Endothelial cell of umbilical vein (primary cell): ENCODE data around the gene MS4A7. TPM values are rescaled to one million over a fixed set of nuclear protein-coding genes. Genes with fewer than 3 reads are reported as not detected.

Source experiments
- BruUV-seq: library from RNA; stranded (reverse); fragments of 400-500 nt; replicated peaks from 2 replicates; lab custom pipeline; 2021; lab: Mats Ljungman, UMichigan
- CTCF ChIA-PET: fragments of 300-600, 350-600 bp; sonication (Branson Sonifier 250); formaldehyde crosslinking; loops from one replicate; lab custom pipeline; 2021; ENCODE audit warnings: antibody characterized with exemption, inconsistent platforms; lab: Charles Lee
- POLR2A ChIA-PET: fragments of 300-600, 350-600 bp; sonication (Branson Sonifier 250); formaldehyde crosslinking; loops from one replicate; lab custom pipeline; 2021; ENCODE audit warnings: antibody characterized with exemption, inconsistent platforms; lab: Charles Lee
- DNase-seq: peaks from one replicate; pipeline ENCODE4 v3.0.0-alpha.2; 2011; ENCODE audit warnings: low read depth, low spot score
- FAIRE-seq: peaks from 2 replicates; lab custom pipeline; 2011; peaks lifted over from hg19 to GRCh38; lab: Jason Lieb, UNC
- H2AFZ ChIP-seq: 2 replicates; pipeline ENCODE4 v1.6.0; 2012; ENCODE audit warnings: low read depth, low read length, control low read depth, inconsistent platforms
- H3K27ac ChIP-seq: 2 replicates; pipeline ENCODE4 v1.5.1; 2011; ENCODE audit warnings: low read depth, mild to moderate bottlenecking, control low read depth, low read length, moderate library complexity; ENCODE audit not compliant: insufficient read depth
- H3K27me3 ChIP-seq, 2 experiments: 2 replicates each; pipeline versions ENCODE4 v1.6.0 to v1.6.1; 2011; ENCODE audit warnings: low read length in 2 of 2, mixed read lengths in 1 of 2; ENCODE audit not compliant: control insufficient read depth in 2 of 2, insufficient read depth in 2 of 2
- H3K36me3 ChIP-seq, 2 experiments: 2 replicates in 1 of 2; 3 replicates in 1 of 2; pipeline ENCODE4 v1.5.1; 2011; ENCODE audit warnings: low read length in 2 of 2, mild to moderate bottlenecking in 1 of 2, moderate library complexity in 1 of 2; ENCODE audit not compliant: control insufficient read depth in 2 of 2, insufficient read depth in 2 of 2; ENCODE audit errors: extremely low read depth in 1 of 2
- H3K4me1 ChIP-seq: 3 replicates; pipeline ENCODE4 v1.5.1; 2011; ENCODE audit warnings: mild to moderate bottlenecking, low read length; ENCODE audit not compliant: control insufficient read depth, insufficient read depth; ENCODE audit errors: extremely low read depth
- H3K4me2 ChIP-seq: 2 replicates; pipeline ENCODE4 v1.6.1; 2011; ENCODE audit warnings: low read length, control low read depth, mixed read lengths; ENCODE audit not compliant: insufficient read depth
- H3K4me3 ChIP-seq, 3 experiments: fragments of 200-600 bp in 1 of 3; sonication (generic), shearing (Covaris generic) in 1 of 3; replicated peaks in 1 of 3; 2 replicates each; pipeline ENCODE4 v1.5.1; 2011 to 2016; ENCODE audit warnings: control low read depth in 3 of 3, low read length in 3 of 3, mild to moderate bottlenecking in 2 of 3, inconsistent platforms in 1 of 3, low read depth in 1 of 3, moderate library complexity in 1 of 3; ENCODE audit not compliant: insufficient read depth in 1 of 3
- H3K79me2 ChIP-seq: 2 replicates; pipeline ENCODE4 v1.6.0; 2012; ENCODE audit warnings: low read length, inconsistent platforms; ENCODE audit not compliant: control insufficient read depth, insufficient read depth
- H3K9ac ChIP-seq: replicated peaks from 2 replicates; pipeline ENCODE3; 2011; ENCODE audit warnings: low read length, control low read depth; ENCODE audit not compliant: insufficient read depth; ENCODE audit errors: extremely low read depth
- H3K9me1 ChIP-seq: replicated peaks from 3 replicates; pipeline ENCODE4 v1.6.0; 2011; ENCODE audit warnings: mild to moderate bottlenecking, low read length; ENCODE audit not compliant: control insufficient read depth, insufficient read depth; ENCODE audit errors: extremely low read depth
- H3K9me3 ChIP-seq: replicated peaks from 2 replicates; pipeline ENCODE4 v1.5.1; 2012; ENCODE audit warnings: low read length, inconsistent platforms; ENCODE audit not compliant: control insufficient read depth, insufficient read depth
- H4K20me1 ChIP-seq: replicated peaks from 2 replicates; pipeline ENCODE3; 2011; ENCODE audit warnings: mild to moderate bottlenecking, low read length; ENCODE audit not compliant: control insufficient read depth, insufficient read depth; ENCODE audit errors: extremely low read depth
- CTCF ChIP-seq, 2 donors: IDR thresholded peaks; 1 replicate in 1 of 2; 2 replicates in 1 of 2; pipeline ENCODE4 v1.5.1; 2011; ENCODE audit warnings: low read length in 2 of 2, mild to moderate bottlenecking in 2 of 2, moderate library complexity in 2 of 2, control low read depth in 1 of 2, inconsistent platforms in 1 of 2, low read depth in 1 of 2; ENCODE audit not compliant: insufficient read depth in 1 of 2; ENCODE audit errors: extremely low read depth in 1 of 2
- EZH2 ChIP-seq: IDR thresholded peaks from 2 replicates; pipeline ENCODE4 v1.6.1; 2012; ENCODE audit warnings: borderline replicate concordance, low read depth, mild to moderate bottlenecking, moderate library complexity, low read length, inconsistent platforms; ENCODE audit not compliant: severe bottlenecking
- GATA2 ChIP-seq: IDR thresholded peaks from 2 replicates; pipeline ENCODE4 v1.7.0; 2011; ENCODE audit warnings: low read depth, mild to moderate bottlenecking, moderate library complexity, mixed read lengths, low read length; ENCODE audit not compliant: insufficient read length, insufficient read depth
- POLR2A ChIP-seq: IDR thresholded peaks from 2 replicates; pipeline ENCODE4 v1.6.1; 2012; ENCODE audit warnings: low read depth, mild to moderate bottlenecking, control low read depth, low read length
- POLR2AphosphoS5 ChIP-seq: IDR thresholded peaks from 2 replicates; pipeline ENCODE4 v1.6.1; 2012; ENCODE audit warnings: low read depth, mild to moderate bottlenecking, control low read depth, low read length, moderate library complexity; ENCODE audit not compliant: insufficient read depth
- dilution Hi-C: fragments of 300-500 bp; cut with MboI; formaldehyde crosslinking; loops from one replicate; pipeline ENCODE4 v1.15.0; 2019; ENCODE audit warnings: low sequenced_read_pairs; ENCODE audit not compliant: extremely low pct_ligation_motif_present
- intact Hi-C: fragments of 100-400 bp; cut with micrococcal nuclease; formaldehyde crosslinking; loops from one replicate; pipeline ENCODE4 v1.10.0; 2022
- polyA plus RNA-seq, 4 experiments: library from polyadenylated mRNA; depleted of rRNA in 3 of 4; stranded (reverse) in 3 of 4; unstranded in 1 of 4; fragments of >200 nt; gene quantifications; 2 replicates each; pipeline versions ENCODE4 v1.2.1 to v1.2.3, GENCODE V29; 2011 to 2012; ENCODE audit warnings: missing spikeins in 1 of 4
- total RNA-seq: library from RNA; stranded (reverse); gene quantifications from 2 replicates; pipeline ENCODE4 v1.2.3, GENCODE V29; 2021
- TF ChIP-seq, protein P1 (sequence below): IDR thresholded peaks from 2 replicates; pipeline ENCODE4 v1.6.1; 2011; ENCODE audit not compliant: insufficient read depth, insufficient read length

The MS4A7 gene
- total and polyA plus RNA-seq, 2 donors (not counting 3 experiments of a cell fraction or from before 2014, with no cell fraction given) = 0.04 TPM; not detected in 1

- dilution Hi-C loops = no loop called here
- Histone ChIP-seq H3K27ac (no peak within 1 kb of the TSS), H3K4me2 (no peak within 1 kb of the TSS), H4K20me1 (no peaks in the 10 kb centered on the region), H3K79me2 (no peaks in the 10 kb centered on the region), H3K4me1 (no peaks in the 10 kb centered on the region), H3K4me3 (no peak within 1 kb of the TSS), H3K27me3 (no peaks in the 10 kb centered on the region), H3K9me1 (no peaks in the 10 kb centered on the region), H2AFZ (no peak within 1 kb of the TSS), H3K9me3 (no peaks in the 10 kb centered on the region), H3K36me3 (no peaks in the 10 kb centered on the region), H3K9ac (no peak within 1 kb of the TSS)
- no peak for TF ChIP-seq POLR2AphosphoS5
- no peak for TF ChIP-seq GATA2
- no peak for TF ChIP-seq EZH2
- TF ChIP-seq POLR2A = no peak
- TF ChIP-seq, protein P1, sequence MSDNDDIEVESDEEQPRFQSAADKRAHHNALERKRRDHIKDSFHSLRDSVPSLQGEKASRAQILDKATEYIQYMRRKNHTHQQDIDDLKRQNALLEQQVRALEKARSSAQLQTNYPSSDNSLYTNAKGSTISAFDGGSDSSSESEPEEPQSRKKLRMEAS = no peak
- no peak for TF ChIP-seq CTCF (IDR thresholded peaks at IDR 0.05; ENCODE audit: extremely low read depth in 1 of 2, insufficient read depth in 1 of 2, low read depth in 1 of 2, low read length in 2 of 2)
- FAIRE-seq (no peak), DNase-seq (no peak)
- no TSS peak for BruUV-seq
- POLR2A ChIA-PET = no interaction called here
- intact Hi-C loops = no loop called here
- CTCF ChIA-PET = interaction anchor here (1.1 kb wide), 1 partner anchor 51 kb away, joined by 3 read pairs; no protein-coding TSS in a partner anchor
These were observed 18.1 kb downstream of the MS4A7 start, which contains the start of gene MS4A14 for GRCh38 chr11:60396382-60396781. TSS of gene MS4A14 (plus strand) at chr11:60396459. CDS start at chr11:60396579, 120 bp downstream.
